Ishikawa (cell line): ENCODE results near the gene GTF3C5.

Experiments
- CEBPB ChIP-seq: IDR thresholded peaks from 2 replicates; pipeline ENCODE4 v1.6.1; 2012
- CREB1 ChIP-seq: IDR thresholded peaks from 2 replicates; pipeline ENCODE4 v1.6.1; 2012; ENCODE audit warnings: low read depth
- EGR1 ChIP-seq: IDR thresholded peaks from 2 replicates; pipeline ENCODE4 v1.6.1; 2012
- EP300 ChIP-seq: IDR thresholded peaks from 2 replicates; pipeline ENCODE4 v1.6.1; 2012; ENCODE audit warnings: borderline replicate concordance
- FOXM1 ChIP-seq: IDR thresholded peaks from 2 replicates; pipeline ENCODE4 v1.6.1; 2012; ENCODE audit warnings: low read depth, borderline replicate concordance
- MAX ChIP-seq: IDR thresholded peaks from 2 replicates; pipeline ENCODE4 v1.6.1; 2012
- NFIC ChIP-seq: IDR thresholded peaks from 2 replicates; pipeline ENCODE4 v1.6.1; 2012
- RAD21 ChIP-seq: IDR thresholded peaks from 2 replicates; pipeline ENCODE4 v1.6.1; 2012; ENCODE audit warnings: low read depth
- REST ChIP-seq: IDR thresholded peaks from 2 replicates; pipeline ENCODE4 v1.6.1; 2012; ENCODE audit warnings: low read depth, mild to moderate bottlenecking
- TAF1 ChIP-seq: IDR thresholded peaks from 2 replicates; pipeline ENCODE4 v1.6.1; 2012; ENCODE audit warnings: low read depth, mild to moderate bottlenecking
- TCF12 ChIP-seq: IDR thresholded peaks from 2 replicates; pipeline ENCODE4 v1.6.1; 2012; ENCODE audit warnings: low read depth
- TEAD4 ChIP-seq: IDR thresholded peaks from 2 replicates; pipeline ENCODE4 v1.6.1; 2012
- USF1 ChIP-seq: IDR thresholded peaks from 2 replicates; pipeline ENCODE4 v1.6.1; 2012
- YY1 ChIP-seq: IDR thresholded peaks from 2 replicates; pipeline ENCODE4 v1.6.1; 2012; ENCODE audit warnings: low read depth
- ZBTB7A ChIP-seq: IDR thresholded peaks from 2 replicates; pipeline ENCODE4 v1.6.1; 2012; ENCODE audit warnings: low read depth

GTF3C5 gene

GRCh38 chr9:133004999-133005760, 25.6 kb upstream of the GTF3C5 start:
- TF ChIP-seq YY1 (no peak), RAD21 (no peak), CREB1 (no peak), USF1 (no peak), NFIC (no peak), FOXM1 (no peak), MAX (no peak), TCF12 (no peak), ZBTB7A (no peak), CEBPB (no peak), TEAD4 (no peak), EP300 (no peak), TAF1 (no peak)

- no peak for TF ChIP-seq NFIC
- TF ChIP-seq RAD21, result no peak
- TF ChIP-seq TCF12, result no peak
- no peak for TF ChIP-seq EP300
- TF ChIP-seq MAX, result no peak
- TF ChIP-seq FOXM1, result no peak
- no peak for TF ChIP-seq TEAD4
- TF ChIP-seq ZBTB7A, result no peak
- no peak for TF ChIP-seq CREB1
- no peak for TF ChIP-seq EGR1
- TF ChIP-seq TAF1, result no peak
- TF ChIP-seq YY1, result no peak
- TF ChIP-seq CEBPB, result no peak
- TF ChIP-seq USF1, result no peak
- TF ChIP-seq REST, result no peak
Observed at GRCh38 chr9:133005957-133006356, 24.8 kb upstream of the GTF3C5 start.

- TF ChIP-seq USF1 (no peak), EGR1 (no peak), ZBTB7A (no peak), TAF1 (no peak), EP300 (no peak), TEAD4 (no peak), TCF12 (no peak), REST (no peak), NFIC (no peak), CREB1 (no peak), YY1 (no peak), MAX (no peak), CEBPB (no peak), FOXM1 (no peak), RAD21 (no peak)
Observed at GRCh38 chr9:133006731-133007352, 24.0 kb upstream of the GTF3C5 start.

- no peak for TF ChIP-seq CREB1
- TF ChIP-seq TEAD4, result no peak
- no peak for TF ChIP-seq YY1
- TF ChIP-seq NFIC, result no peak
- no peak for TF ChIP-seq CEBPB
- no peak for TF ChIP-seq RAD21
- no peak for TF ChIP-seq REST
Observed at GRCh38 chr9:133008406-133008805, 22.4 kb upstream of the GTF3C5 start.
